H7 (cell line): ENCODE measurements around the gene CYP2A7. TPM values are rescaled to one million over a fixed set of nuclear protein-coding genes. Genes with fewer than 3 reads are reported as not detected.

ENCODE experiments used
- total RNA-seq: library from RNA; depleted of rRNA; stranded (reverse); fragments of >200 nt; shearing (Covaris generic); gene quantifications from 2 replicates; pipeline ENCODE4 v1.2.3, GENCODE V29; 2014; rRNA removed

Gene CYP2A7
- total RNA-seq, 1 experiment from 2014 or later = not detected

Other genes with a start within 250 kb of the CYP2A7 start
- 18.3 and 23.1 TPM in 2 replicates for gene NUMBL, start 191.6 kb downstream of the CYP2A7 start, total RNA-seq
- gene COQ8B, start 165.3 kb downstream of the CYP2A7 start, total RNA-seq = 73.8 and 82.7 TPM in 2 replicates
- 10.5 and 14.0 TPM in 2 replicates for gene ITPKC, start 165.1 kb downstream of the CYP2A7 start, total RNA-seq
- 3.1 and 4.7 TPM in 2 replicates for gene ACTMAP, start 131.8 kb downstream of the CYP2A7 start, total RNA-seq
- gene SNRPA, start 131.0 kb downstream of the CYP2A7 start, total RNA-seq = 440 and 502 TPM in 2 replicates
- gene MIA, start 106.7 kb downstream of the CYP2A7 start, total RNA-seq = not detected in 2 replicates
- 23.8 and 26.4 TPM in 2 replicates for gene RAB4B, start 104.0 kb downstream of the CYP2A7 start, total RNA-seq
- 110 and 148 TPM in 2 replicates for gene EGLN2, start 83.0 kb downstream of the CYP2A7 start, total RNA-seq
- not detected in 2 replicates for gene CYP2A6, start 31.8 kb downstream of the CYP2A7 start, total RNA-seq
- gene CYP2B6, start 109.1 kb upstream of the CYP2A7 start, total RNA-seq = 16.0 and 22.4 TPM in 2 replicates
- 0.26 and 0.90 TPM in 2 replicates for gene CYP2A13, start 206.2 kb upstream of the CYP2A7 start, total RNA-seq
- 0.24 and 0.30 TPM in 2 replicates for gene CYP2F1, start 232.2 kb upstream of the CYP2A7 start, total RNA-seq